Measurements from ENCODE around the gene UBL7. TPM values are rescaled to one million over a fixed set of nuclear protein-coding genes. Genes with fewer than 3 reads are reported as not detected.

Gene UBL7
- total and polyA plus RNA-seq, 10 of the 15 experiments (the other 5 are each of a cell fraction or from before 2014, with no cell fraction given), result 25.9 to 145 (median 90.1) TPM

GRCh38 chr15:74451322-74451721 is 9.6 kb downstream of the UBL7 start (continued):
- TF ChIP-seq RELB (IDR thresholded peaks at IDR 0.05; ENCODE audit: low read depth) (no peak), ZNF687 (IDR thresholded peaks at IDR 0.05) (no peak), POLR2A (IDR thresholded peaks at IDR 0.05; ENCODE audit: low read depth, low read length) (no peak), SMC3 (IDR thresholded peaks at IDR 0.05; ENCODE audit: borderline replicate concordance, low read length) (no peak), ZNF622 (IDR thresholded peaks at IDR 0.05) (no peak)

GRCh38 chr15:74449643-74450205 is 11.2 kb downstream of the UBL7 start:
- peaks cover 44 to 64% of the 10 kb centered on the region in 2 experiments for H3K36me3 ChIP-seq (ENCODE audit: control insufficient read depth in 2 of 2, insufficient read depth in 2 of 2, low read length in 1 of 2)
- ChIA-PET SMC1A (ENCODE audit: uncharacterized antibody, unreplicated experiment) (interaction anchor here (0.6 to 25.4 kb wide), 4 partner anchors 11 to 69 kb away, joined by 3 to 544 read pairs (median 6); no protein-coding TSS in a partner anchor), POLR2A (no interaction called here), CTCF (interaction anchor here (1.2 to 1.8 kb wide), 2 partner anchors 8 to 11 kb away, joined by 3 to 7 read pairs; partner anchors contain the start of gene UBL7), RAD21 (ENCODE audit: unreplicated experiment) (no interaction called here)
- in situ Hi-C loops (cut with MboI), result no loop called here
- H3K4me3 ChIP-seq, result no peak overlapping the region
- peaks cover 16% of the 10 kb centered on the region for H3K4me1 ChIP-seq (ENCODE audit: control insufficient read depth, insufficient read depth, low read length)
- H3K4me2 ChIP-seq (ENCODE audit: control insufficient read depth, insufficient read depth), result no peak overlapping the region
- DNase-seq (ENCODE audit: low read depth, low spot score) (no peak), FAIRE-seq (no peak), ATAC-seq (no peak)
- BruUV-seq (replicated peaks), result no TSS peak
- 88% methylated on average over 12 of the region's 12 CpGs for WGBS (ENCODE audit: insufficient coverage, insufficient replicate concordance, low lambda C conversion rate, missing lambda C conversion rate)
- no peaks in the 10 kb centered on the region for H3K9me3 ChIP-seq (replicated peaks; ENCODE audit: control insufficient read depth, insufficient read depth, low read length)
- H2AFZ ChIP-seq (ENCODE audit: control insufficient read depth, low read depth, low read length), result no peak overlapping the region
- no peaks in the 10 kb centered on the region for H4K20me1 ChIP-seq (ENCODE audit: control insufficient read depth, insufficient read depth)
- peaks cover 8% of the 10 kb centered on the region; the same call in 1 of the 2 replicates for H3K79me2 ChIP-seq (ENCODE audit: control insufficient read depth, insufficient read depth, low read length)
- no peaks in the 10 kb centered on the region for H3K27me3 ChIP-seq (replicated peaks in 1 of 2; ENCODE audit: control insufficient read depth in 2 of 2, insufficient read depth in 2 of 2, low read length in 1 of 2)
- intact Hi-C loops (cut with micrococcal nuclease; ENCODE audit: unreplicated experiment), result no loop called here
- no peak overlapping the region for H3K9ac ChIP-seq (ENCODE audit: control insufficient read depth, insufficient read depth, low read length)
- no peak overlapping the region for H3K27ac ChIP-seq (ENCODE audit: control insufficient read depth, insufficient read depth)
- TF ChIP-seq BCLAF1 (IDR thresholded peaks at IDR 0.05) (no peak), CHD4 (IDR thresholded peaks at IDR 0.05) (no peak), GABPA (IDR thresholded peaks at IDR 0.05; ENCODE audit: low read depth) (no peak), GATAD2B (conservative IDR thresholded peaks at IDR 0.05; ENCODE audit: low read depth) (no peak), NRF1 (conservative IDR thresholded peaks at IDR 0.05; ENCODE audit: low read depth, low read length) (no peak), MTA3 (IDR thresholded peaks at IDR 0.05; ENCODE audit: borderline replicate concordance, low read length) (no peak), SIX5 (IDR thresholded peaks at IDR 0.05; ENCODE audit: low read depth, low read length, severe bottlenecking) (no peak), MAX (IDR thresholded peaks at IDR 0.05; ENCODE audit: low read depth, low read length) (no peak), NFYB (IDR thresholded peaks at IDR 0.05; ENCODE audit: insufficient read depth, low read depth, low read length) (no peak), DPF2 (IDR thresholded peaks at IDR 0.05) (no peak)

Data from GM12878 (cell line).